ENCODE results near the gene L3MBTL1.
"Not testable (repeated sequence)": the region's sequence is repeated elsewhere in the genome, so short reads cannot be mapped to it uniquely, and the experiment has no call there.

L3MBTL1 gene

DNA sequence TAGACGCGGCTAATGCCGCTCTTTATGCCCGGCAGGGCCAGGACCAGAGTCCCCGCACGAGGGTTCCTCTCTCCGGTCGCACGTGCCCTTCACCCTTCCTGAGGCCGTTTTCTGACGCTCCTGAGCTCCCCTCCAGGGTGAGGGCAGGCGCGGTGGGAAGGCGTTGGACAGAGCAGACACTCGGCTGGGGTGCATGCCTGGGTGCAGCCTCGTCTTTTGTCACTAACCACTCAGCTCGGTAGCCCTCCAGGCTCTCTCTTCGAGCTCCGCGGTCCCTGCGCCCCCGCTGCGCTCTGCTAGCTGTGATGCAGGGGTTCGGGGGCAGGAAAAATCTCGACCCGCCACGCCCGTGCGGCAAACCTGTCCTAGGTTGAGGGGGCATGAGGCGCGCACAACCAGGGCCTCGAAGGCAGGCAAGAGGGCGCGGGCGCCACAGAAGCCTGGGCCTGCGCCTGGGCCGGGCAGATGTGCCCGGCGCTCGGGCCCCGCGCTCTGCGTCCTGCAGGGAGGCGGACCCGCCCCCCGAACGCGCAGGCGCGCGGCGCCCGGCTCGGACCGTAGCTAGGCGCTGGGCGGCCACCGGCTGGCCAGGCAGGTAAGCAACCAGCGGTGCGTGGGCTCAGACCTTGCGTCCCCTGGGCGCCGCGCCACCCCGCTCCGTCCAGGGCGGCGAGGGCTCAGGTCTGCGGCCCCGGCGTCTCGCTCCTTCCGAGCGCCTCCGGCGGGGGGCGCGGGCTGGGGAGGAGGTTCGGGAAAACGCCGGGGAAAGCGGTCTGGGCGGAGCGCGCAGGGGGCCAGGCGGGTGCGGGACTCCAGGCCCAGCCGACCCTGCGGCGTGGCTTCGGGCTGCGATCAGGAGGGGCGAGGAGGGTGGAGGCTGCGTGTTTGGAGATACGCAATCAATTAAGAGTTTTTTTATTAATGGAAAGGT is at the start of gene L3MBTL1:
L3MBTL1 (plus strand) TSS at position 548 of the 931 bp plus-strand sequence. CDS start 5,807 bp downstream, outside the sequence.
- DNase-seq (ENCODE audit: low read depth) = no peak

DNA sequence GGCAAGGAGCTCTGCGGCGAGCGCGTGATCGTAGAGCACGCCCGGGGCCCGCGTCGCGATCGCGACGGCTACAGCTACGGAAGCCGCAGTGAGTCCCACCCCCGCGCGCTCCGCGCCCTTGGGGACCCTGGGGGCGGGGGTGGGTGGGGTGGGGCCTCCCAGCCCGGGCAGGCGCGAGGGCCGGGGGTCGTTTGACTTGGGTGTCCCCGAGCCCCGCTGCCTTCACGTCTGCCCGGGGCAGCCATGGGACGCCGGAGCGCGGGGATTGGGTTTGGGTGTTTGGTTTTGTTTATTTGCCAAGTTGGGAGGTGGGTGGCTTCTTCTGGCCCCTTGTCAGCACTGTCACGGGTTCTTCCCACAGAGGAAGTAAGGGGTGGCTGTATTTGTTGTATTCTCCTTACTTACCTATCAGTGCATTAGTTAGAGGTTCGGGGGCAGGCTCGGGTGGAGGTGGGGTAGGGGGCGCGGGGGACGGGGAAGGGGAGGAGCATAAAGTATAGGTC is 49.0 kb upstream of the L3MBTL1 start:
- DNase-seq (ENCODE audit: low read depth) = no peak

DNA sequence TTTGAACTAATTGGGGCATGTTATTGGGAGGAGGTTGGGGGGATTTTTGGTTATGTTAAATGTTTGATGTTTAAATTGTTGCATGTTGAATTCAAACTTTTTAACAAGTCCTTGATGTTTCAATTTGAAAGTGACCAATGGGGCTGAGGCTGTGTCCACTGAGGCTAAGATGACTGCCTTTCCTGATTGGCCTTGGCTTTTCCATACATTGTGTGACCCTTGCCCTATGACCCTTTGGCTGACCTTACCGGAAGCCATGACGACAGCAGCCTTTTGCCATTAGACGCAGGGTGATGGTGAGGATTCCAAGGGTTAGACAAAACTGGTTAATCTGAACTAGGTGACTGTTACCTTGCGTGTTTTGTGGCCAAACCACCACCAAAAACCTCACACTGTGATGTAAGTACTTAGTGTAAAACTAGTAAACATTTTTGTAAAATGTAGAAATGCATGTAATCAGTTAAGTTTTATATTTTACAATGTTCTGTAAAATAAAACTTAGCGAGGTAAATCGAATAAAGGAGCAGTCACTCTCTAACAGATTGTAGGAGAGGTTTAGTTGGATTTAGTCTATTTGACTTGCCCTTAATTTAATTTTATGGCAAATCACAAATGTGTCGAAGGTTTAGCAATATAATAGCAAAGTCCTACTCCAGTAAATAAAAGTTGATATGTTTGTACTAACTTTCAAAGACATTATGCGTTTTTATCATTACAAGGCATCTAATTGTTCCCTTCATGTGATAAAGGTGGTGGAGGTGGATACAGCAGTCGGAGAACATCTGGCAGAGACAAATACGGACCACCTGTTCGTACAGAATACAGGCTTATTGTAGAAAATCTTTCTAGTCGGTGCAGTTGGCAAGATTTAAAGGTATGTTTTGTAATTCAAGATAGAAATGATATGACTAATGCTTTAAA is 48.2 kb upstream of the L3MBTL1 start:
- no peak for DNase-seq (ENCODE audit: low read depth)

DNA sequence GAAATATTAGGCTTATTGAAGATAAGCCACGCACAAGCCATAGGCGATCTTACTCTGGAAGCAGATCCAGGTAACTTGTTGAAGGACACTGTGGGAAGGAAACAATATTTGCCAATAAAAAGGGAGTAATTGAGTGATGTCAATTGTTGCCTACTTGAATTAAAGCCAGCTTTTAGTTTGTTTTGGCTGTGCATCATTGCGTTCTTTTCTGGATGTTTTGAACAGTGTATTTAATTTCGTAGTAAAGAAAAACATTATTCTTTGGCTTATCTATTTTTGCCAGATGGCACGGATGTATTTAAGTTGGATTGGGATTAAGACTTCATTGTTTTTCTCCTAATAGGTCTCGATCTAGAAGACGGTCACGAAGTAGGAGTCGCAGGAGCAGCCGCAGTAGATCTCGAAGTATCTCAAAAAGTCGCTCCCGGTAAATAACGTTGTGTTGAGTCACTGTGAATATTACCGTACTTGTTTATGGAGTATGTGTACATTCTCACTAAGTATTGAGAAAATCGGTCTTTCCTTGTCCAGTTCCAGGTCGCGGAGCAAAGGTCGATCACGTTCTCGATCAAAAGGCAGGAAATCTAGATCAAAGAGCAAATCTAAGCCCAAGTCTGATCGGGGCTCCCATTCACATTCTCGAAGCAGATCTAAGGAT is 47.2 kb upstream of the L3MBTL1 start:
- no peak for DNase-seq (ENCODE audit: low read depth)

DNA sequence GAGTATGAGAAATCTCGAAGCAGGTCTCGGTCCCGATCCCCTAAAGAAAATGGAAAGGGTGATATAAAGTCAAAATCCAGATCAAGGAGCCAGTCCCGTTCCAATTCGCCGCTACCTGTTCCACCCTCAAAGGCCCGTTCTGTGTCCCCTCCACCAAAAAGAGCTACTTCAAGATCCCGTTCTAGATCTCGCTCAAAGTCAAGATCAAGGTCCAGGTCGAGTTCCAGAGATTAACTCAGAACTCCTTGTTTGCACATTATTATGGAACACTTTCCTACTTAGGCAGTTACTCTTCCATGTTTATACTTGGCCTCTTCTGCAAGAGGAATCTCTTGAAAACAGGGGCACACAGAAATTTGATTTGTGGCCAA is 46.7 kb upstream of the L3MBTL1 start:
- DNase-seq (ENCODE audit: low read depth) = no peak

DNA sequence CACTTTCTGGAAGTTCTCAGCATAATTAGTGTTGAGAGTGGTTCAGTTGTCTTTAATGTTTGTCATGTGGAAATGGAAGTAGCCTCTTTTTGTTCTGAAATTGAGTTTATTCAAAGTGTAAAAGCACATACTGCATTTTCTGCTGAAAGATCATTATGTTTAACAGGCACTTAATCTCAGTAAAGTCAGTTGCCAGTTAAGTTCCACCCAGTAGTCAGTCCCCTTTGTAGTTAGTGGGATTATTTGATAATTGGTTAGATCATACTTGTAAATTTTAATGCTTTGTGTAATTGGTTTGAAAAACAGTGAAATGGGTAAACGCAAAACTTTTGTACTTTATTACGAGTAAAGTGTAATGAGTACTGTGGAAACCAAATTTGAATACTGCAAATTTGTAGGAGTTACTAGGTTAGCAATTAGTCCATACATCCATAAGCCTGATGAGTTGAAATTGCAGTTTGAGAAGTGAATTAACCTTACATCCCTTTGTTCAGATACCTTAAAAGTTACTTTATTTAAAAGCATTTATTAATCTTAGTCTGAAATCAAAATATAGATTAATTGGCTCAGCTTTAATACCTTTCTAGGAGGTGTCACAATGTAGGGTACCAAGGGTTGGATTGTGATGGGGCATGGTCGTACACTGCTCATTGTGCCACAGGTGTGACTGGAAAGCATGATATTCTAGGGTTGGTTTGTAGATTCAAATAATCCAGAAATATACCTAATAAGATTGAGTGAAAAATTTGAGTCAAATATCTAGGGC is 45.4 kb upstream of the L3MBTL1 start:
- DNase-seq (ENCODE audit: low read depth) = no peak

DNA sequence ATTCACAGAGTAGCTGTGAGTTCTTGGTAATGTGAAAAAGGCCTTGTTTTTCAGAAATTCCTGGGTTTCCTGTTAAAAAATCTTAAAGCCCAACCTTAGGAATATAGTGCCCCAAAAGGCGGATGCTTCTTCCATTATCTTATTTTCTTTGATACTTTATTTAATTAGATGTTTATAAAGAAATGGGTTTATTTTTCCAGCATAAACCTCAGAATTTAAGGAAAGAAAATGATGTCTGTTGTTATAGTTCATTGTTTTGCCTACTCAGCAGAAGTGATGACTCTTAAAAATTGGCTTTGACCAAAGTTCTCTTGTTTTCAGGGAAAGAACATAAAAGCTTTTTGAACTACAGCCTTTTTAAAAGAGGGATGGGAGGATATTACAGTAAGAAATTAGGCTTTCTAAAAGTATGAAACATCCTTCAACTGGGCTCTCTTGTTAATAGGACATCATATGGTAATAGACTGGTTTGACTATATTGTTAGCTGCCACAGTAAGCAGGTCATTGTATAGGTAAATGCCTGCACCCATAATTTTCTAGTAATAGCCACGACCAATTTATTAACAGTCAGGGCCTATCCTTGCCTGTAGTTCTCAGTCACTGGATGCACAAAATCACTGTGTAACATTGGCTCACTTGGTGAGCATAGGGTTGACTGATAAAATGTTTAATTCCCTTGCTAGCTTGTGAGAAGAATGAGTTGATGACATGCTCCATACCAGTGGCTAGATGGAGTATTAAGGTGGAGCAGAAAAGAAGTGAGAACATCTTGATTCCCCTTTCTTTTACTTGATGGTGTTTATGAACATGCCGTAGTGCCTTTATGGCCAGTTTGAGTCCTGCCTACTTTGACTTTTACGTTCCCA is 44.6 kb upstream of the L3MBTL1 start:
- no peak for DNase-seq (ENCODE audit: low read depth)

DNA sequence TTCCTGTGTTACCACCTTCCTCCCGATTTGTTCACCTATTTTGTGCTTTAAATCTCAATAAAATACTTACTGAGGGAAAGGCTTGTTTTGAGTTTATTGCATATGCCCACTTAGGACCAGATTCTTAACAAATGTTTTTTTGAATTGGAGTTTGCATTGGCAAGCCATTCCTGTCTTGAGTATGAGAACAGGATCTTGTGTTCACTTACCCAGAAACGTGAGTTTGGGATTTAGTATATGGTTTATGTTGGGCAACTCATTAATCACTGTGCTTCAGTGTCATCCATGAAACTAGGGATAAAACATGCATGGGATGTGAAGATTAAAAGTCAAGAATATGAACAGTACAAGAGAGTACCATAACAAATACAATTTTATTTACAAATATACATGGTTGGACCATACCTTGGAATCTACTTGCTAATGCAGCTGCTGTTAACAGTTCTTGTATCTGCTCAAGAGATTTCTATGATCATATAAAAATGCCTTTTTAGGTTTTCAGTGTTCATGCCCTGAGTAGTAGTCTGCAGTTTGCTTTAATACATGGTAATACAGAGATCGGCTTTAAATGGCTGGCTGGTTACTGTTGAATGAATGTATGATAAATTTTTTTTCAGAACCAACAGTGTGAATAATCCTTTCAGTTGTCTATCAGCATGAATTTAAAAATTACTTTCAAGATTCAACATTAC is 43.8 kb upstream of the L3MBTL1 start:
- no peak for DNase-seq (ENCODE audit: low read depth)

DNA sequence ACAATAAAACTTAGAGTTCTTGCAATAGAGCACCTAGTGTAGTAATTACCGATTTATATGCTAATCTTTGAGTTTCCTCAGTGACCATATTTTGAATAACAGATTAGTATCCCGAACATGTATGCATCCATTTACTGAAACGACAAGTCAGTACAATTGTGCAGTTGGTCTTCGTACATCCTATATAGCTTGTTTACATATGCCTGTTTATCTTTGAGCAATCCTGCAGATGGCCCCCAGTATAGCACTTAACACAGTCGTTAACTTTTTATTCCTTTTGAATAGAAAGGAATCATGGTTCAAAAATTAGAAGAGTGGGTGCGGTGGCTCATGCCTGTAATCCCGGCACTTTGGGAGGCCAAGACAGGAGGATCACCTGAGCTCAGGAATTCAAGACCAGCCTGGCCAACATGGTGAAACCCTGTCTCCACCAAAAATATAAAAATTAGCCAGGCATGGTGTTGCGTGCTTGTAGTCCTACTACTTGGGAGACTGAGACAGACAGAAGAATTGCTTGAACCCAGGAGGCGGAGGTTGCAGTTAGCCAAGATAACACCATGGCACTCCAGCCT is 43.2 kb upstream of the L3MBTL1 start:
- DNase-seq (ENCODE audit: low read depth) = no peak

DNA sequence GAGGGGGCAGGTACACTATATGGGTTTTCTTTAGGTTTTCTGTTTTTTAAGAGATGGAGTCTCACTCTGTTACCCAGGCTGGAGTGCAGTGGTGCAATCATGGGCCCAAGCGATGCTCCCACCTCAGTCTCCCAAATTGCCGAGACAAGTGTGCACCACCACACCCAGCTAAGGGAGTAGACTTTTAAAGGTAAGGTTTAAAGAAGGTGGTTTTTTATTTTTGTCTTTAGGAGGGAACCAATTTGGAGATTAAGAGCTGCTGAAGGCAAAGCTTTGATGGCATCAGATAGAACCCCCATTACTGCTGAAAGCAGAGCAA is 41.9 kb upstream of the L3MBTL1 start:
- DNase-seq (ENCODE audit: low read depth) = no peak

DNA sequence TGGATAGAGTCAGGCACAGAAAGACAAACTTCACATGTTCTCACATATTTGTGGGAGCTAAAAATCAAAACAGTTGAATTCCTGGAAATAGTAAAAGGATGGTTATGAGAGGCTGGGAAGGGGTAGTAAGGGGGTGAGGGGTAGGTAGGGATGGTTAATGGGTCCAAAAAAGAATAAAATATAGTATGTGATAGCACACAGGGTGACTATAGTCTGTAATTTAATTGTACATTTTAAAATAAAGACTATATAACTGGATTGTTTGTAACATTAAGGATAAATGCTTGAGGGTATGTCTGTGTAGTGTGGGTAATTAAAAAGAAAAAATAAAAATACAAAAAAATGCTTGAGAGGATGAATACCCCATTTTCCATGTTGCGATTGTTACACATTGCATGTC is 39.9 kb upstream of the L3MBTL1 start:
- no peak for DNase-seq (ENCODE audit: low read depth)

DNA sequence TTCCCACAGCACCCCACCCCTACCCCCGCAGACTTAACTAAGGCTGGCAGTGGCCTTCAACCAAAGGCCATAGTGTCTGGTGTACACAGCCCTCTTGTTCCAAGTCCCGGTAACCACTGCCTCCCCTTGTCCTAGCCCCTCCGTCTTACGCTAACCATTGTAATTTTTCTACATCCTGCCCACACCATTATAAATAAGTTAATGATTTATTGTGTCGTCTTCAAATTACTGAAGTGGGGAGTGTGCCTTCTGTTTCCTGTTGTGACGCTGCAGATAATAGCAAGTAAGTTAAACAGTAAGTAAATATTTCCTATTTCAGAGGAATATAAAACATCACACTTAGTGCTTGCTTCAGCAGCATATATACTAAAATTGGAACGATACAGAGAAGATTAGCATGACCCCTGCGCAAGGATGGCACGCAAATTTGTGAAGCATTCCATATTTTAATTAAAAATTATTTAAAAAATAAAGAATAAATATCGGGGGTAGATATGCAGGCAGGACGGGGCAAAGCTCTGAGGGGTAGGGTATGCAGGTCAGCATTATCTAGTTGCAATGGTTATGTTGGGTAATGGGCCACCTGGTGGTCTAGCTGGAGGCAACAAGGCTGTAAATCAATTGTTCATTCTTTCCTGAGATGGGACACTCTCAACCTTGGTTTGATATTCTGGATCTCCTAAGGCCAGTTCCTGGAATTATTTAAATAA is 34.7 kb upstream of the L3MBTL1 start:
- DNase-seq (ENCODE audit: low read depth) = no peak

DNA sequence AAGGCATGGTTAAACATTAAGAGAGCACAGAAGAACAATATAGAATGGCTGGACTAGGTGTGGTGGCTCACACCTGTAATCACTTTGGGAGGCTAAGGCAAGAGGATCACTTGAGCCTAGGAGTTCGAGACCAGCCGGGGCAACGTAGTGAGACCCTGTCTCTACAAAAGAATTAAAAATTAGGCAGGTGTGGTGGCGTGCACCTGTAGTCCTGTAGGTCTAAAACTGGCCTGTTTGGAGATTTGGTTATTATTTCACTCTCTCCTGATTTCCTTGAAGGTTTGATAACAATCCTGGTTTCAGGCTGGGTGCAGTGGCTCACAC is 34.2 kb upstream of the L3MBTL1 start:
- DNase-seq (ENCODE audit: low read depth) = no peak

DNA sequence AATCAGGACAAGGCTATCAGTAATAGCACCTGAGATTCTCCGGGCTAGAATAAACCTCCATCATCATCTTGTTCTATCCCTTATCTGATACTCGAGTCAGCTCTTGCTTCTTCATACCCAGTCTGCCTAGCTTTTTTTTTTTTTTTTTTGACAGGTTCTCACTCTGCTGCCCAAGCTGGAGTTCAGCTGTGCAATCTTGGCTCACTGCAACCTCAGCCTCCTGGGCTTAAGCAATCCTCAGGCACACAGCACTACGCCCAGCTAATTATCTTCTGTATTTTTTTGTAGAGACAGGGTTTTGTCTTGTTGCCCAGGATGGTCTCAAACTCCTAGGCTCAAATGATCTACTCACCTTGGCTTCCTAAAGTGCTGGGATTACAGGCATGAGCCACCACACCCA is 30.3 kb upstream of the L3MBTL1 start:
- no peak for DNase-seq (ENCODE audit: low read depth)

DNA sequence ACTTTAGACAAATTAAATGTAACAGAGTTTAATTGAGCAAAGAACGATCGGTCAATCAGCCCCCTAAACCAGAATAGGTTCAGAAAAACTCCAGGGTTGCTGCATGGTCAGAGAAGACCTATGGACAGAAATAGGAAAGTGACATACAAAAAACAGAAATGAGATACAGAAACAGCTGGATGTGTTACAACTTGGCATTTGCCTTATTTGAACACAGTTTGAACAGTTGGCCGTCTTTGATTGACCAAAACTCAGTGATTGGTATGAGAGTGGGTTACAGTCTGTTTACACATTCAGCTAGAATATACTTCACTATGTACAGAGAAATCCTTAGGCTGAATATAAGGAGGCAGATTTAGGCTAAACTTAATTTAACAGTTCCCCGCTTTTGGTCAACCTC is 29.9 kb upstream of the L3MBTL1 start:
- DNase-seq (ENCODE audit: low read depth) = no peak

DNA sequence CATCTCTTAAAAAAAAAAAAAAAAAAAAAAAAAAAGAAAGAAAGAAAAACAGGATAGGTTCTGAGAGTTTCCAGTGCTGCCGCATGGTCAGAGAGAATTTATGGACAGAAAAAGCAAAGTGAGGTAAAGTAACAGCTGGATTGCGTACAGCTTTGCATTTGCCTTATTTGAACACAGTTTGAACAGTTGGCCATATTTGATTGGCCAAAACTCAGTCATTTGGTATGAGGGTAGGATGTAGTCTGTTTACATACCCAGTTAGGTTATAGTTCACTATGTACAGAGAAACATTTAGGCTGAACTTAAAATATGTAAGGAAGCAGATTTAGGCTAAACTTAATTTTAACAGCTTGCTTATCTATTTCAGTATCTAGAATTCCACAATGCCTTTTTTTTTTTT is 17.5 kb upstream of the L3MBTL1 start:
- no peak for DNase-seq (ENCODE audit: low read depth)

DNA sequence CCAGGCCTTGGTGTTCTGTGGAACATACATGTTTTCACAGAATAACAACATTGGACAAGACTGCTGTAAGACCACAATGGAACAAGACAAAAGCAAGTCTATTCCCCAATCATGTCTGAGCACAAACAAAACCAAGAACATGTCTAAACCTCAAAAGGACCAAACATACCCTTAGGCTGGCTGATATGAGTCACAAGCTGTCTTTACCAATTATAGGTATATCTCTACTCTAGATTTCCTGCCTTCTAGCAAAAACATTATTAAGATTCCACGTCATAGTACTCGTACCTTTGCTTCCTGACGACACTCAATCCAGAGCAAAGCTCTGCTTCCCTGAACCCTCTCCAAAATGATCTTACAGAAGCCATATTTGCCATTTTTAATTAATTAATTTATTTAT is 15.4 kb upstream of the L3MBTL1 start:
- no peak for DNase-seq (ENCODE audit: low read depth)

DNA sequence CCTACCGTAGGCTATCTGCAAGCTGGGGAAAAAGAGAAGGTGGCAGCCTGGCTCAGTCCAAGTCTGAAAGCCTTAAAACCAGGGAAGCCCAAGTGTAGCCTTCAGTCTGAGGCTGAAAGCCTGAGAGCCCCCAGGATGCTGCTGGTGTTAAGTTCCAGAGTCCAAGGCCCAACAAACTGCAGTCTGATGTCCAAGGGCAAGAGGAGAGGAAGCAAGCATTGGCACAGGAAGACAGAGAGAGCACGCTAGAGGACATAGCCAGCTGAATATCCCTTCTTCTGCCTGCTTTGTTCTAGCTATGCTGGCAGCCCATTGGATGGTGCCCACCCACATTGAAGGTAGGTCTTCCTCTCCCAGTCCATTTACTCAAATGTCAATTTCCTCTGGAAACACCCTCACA is 12.1 kb upstream of the L3MBTL1 start:
- no peak for DNase-seq (ENCODE audit: low read depth)

DNA sequence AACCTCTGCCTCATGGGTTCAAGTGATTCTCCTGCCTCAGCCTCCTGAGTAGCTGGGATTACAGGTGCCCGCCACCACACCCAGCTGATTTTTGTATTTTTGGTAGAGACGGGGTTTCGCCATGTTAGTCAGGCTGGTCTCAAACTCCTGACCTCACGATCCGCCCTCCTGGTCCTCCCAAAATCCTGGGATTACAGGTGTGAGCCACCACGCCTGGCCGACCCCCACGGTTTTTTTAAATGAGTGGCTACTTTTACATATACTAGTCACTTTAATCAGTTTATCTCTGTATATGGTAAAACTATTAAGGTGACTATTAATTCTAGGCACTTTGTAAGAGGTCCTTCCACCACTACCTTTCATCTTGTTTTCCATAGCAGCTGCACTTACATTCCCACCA is 5.5 kb upstream of the L3MBTL1 start:
- not testable (repeated sequence) for DNase-seq (ENCODE audit: low read depth)
